NOMO-1 treated with DMSO at 0.1 percent for 48 hours (cell line): ENCODE data around the gene ARID3B.
"Not testable (repeated sequence)": the region's sequence is repeated elsewhere in the genome, so short reads cannot be mapped to it uniquely, and the experiment has no call there.

Source experiments
- DNase-seq: peaks from one replicate; lab custom pipeline; 2025; ENCODE audit not compliant: unreplicated experiment; lab: John Stamatoyannopoulos, UW

ARID3B gene

DNA sequence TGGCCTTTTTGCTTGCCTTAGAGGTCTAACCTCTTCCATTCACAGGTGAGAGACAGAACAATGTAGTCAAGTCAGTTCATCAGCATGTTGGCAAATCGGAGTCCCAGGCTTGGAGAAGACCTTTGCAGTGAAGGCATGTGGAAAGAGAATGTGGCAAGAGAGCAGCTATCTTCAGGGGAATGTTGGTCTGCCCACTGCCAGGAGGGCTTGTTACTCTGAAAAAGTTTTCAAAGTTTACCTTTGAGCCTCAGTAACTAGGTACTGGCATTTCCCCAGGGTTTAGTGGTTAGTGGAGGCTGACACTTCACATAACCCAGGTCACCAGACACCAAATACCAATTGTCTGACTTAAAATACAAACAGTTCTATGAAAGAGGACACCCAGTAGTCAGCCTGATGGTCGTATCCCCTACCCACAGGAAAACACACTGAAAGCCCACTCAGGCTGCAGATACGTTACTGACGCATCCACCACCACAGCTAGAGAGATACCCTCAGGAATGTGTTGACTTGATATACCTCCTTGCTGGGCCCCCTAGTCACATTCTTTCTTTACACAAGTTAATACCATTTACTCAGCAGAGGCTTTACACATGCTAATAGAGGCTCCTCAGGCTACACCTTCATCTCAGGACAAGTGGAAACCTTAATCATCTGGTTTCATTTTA lies 9.7 kb upstream of the ARID3B start:
- no peak for DNase-seq

DNA sequence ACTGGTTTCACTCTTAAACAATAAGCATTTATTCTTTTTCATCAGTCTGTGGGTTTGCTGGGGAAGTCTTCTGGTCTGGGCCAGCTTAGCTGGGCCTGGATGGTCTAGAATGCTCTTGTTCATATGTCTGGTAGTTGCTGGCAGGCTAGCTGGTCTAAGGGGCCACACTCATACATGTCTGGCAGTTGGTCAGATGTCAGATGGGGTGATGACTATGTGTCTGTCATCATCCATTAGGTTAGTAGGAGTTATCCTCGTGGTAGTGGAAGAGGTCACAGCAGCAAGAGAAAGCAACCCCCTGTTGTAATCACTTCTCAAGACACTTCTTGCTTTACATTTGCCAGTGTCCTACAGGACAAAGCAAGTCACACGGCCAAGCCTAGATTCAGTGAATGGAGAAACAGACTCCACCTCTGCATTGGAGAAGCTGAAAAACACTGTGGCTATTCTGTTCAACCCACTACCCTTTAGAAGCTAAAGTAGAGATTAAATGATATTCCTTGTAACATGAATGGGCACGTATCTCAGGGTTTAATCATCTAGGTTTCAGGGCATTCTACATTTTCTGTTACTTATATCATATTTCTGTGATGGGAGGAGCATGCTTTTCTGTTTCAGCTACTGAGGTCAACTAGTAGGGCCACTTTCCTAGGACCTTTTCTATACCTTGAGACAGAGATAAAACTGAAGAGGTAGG lies 5.5 kb upstream of the ARID3B start:
- peak; percentile 10 for DNase-seq

DNA sequence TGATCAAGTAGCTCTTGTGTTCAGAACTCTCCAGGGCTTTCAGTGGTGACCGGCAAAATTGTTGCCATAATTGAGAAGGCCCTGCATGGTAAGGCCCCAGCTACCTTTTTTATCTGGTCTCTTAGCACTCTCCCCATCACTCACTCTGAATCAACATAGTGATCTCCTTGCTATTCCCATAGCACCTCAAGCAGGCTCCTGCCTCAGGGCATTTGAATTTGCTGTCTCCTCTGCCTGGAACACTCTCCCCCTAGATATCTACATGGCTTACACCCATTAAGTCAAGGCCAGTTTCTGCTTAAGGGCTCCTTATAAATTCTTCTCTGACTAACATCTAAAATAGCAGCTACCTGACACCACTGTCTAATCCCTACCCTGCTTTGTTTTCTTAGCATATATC lies 3.3 kb upstream of the ARID3B start:
- DNase-seq: no peak

DNA sequence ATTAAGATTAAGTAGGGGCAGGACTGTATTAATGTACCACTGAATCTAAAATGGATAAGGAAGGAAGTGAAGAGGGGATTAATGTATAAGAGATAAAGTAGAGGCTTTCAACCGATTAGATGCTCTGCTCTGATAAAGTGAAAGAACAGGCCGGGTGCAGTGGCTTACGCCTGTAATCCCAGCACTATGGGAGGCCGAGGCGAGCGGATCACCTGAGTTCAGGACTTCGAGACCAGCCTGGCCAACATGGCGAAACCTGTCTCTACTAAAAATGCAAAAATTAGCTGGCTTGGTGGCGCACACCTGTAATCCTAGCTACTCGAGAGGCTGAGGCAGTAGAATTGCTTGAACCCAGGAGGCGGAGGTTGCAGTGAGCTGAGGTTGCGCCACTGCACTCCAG lies 1.5 kb upstream of the ARID3B start:
- DNase-seq: not testable (repeated sequence)

DNA sequence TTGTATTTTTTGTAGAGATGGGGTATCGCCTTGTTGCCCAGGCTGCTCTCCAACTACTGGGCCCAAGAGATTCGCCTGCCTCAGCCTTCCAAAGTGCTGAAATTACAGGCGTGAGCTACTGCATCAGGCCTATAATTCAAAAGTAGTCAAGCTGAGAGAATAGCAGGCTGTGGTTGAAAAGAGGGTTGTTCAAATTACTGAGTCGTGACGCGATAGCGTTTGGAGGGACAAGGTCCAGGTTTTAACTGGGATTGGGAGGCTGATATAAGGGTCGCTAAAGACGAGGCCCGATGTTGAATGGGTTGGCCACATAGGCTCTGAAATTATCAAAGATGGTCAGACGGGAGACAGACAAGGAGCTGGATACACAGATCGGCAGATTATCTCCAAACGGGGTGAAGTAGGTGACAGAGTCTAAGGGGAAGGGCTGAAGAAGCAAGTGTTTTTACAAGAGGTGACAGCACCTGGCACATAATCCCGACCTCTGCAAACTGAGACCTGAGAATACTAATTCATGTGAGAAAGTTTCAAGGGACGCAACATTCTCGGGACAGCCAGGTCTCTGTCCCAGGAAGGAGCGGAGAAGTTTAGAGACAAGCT lies 759 bp upstream of the ARID3B start:
- peak; percentile 14 for DNase-seq

DNA sequence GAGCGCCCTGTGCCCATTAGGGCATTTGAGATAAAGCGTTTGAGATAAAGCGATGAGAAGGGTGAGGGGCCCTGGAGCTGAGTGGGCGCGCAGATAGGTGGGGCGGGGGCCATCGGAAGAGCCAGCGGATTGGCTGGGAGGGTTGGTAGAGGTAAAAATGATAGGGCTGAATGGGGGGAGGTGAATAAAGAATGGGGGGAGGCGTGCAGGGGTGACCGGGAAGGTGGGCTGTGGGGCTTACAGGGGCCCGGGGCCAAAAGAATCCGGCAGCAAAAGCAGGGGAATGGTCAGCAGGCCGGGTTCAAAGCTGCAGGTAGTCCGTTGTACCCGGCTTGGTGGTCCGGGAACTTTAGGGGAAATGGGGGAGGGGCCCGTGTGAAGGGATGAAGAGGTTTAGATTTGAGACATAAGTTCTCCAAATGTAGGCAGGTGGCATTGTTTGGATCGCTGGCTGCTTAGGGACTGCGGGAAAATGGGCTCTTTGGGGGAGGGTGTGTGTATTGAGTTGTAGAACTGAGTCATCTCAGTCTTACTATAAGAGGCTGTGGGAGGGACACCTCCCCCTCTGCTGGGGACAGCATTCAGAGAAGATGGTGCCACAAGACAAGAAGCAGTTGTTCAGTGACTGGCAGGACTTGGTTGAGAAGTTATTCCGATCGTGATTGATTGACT lies 610 bp downstream of the ARID3B start:
- peak; percentile 44 for DNase-seq

DNA sequence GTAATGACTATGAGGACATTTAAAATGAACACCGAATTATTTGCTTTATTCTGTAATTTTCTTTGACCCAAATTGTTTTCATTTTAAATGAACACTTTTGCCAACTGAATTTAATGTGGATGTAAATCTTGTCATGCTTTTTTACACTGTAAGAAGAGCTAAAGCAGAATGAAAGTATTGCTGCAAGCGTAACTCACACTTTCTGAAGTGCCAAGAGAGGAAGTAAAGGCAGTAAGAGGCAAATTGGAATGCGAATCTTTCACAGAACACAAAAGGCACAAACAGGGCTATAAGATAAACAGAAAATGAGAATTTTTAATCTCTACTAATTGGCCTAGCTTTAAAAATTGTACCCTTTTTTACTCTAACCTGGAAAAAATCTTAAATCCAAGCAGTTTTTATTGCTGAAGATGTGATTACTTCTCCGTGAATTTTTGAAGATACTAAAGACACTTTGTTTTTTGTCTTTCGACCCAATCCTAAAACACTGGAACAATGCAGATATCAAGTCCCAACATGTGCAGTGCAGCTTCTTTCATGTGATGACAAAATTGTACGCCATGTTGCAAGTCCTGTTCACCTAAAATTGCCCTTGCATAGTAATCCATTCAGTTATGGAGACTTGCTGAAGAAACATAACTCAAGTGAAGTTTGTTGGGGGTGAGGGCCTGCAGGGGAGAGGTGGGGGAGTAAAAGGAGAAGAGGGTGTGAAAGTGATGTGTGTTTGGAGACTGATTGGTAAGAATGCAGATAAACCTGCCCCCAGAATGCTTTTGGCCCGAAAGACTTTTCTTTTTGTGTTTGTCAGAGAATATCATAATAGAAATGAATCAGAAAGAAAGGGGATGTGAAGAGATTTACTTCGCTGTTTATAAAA lies 1.4 kb downstream of the ARID3B start:
- peak; percentile 47 for DNase-seq

DNA sequence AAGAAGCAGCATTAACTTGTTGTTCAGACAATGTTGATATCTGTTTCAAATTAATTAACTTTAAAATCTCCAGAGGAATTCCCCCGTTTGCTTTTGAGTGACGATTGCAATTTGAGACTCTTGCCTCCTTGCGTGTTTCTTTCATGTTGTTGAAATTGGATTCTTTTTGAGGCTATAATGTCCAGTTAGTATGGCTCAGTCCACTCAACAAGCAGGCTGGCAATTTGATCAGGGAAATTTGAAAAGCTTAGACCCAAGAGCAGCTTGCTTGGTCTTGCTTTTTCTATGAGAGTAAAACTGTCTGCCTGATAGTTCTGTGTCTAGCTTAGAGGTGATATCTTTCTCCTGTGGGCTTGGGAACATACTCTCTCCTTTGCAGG lies 2.0 kb downstream of the ARID3B start:
- no peak for DNase-seq

DNA sequence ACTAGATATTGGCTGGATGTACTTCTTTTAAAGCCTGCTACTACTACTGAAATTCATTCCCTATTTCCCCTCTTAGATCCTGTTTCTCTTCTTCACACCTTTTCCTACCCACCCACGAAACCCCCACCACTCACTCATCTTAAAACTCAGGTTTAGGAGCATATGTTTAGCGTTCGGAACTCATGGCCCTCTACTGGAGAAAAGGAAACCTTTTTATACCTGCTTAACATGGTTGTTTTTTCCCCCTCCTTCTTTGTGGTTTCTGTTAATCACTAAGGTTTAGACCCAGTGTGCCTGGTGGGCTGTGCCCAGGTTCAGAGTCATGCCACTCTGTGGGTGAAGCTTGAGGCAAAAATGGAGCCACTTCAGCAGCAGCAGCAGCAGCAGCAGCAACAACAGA lies 2.6 kb downstream of the ARID3B start:
- DNase-seq: no peak

DNA sequence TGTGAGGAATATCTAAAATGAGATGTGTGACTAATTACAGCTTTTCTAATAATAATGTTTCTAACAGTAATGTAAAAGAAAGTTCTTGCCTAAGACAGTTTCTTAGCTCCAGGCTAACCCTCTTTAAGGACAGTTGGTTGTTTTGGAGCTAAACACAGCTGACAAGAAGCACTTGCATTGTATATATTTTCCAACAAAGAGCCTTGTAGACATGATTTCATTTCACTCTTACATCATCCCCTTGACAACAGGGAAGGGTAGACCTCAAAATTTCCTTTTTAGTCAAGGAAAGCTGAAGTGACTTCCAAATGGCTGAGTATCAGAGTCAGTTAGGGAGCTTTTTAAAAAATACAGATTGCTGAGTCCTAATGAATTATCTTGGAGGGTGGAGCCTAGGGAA lies 4.1 kb downstream of the ARID3B start:
- DNase-seq: no peak

DNA sequence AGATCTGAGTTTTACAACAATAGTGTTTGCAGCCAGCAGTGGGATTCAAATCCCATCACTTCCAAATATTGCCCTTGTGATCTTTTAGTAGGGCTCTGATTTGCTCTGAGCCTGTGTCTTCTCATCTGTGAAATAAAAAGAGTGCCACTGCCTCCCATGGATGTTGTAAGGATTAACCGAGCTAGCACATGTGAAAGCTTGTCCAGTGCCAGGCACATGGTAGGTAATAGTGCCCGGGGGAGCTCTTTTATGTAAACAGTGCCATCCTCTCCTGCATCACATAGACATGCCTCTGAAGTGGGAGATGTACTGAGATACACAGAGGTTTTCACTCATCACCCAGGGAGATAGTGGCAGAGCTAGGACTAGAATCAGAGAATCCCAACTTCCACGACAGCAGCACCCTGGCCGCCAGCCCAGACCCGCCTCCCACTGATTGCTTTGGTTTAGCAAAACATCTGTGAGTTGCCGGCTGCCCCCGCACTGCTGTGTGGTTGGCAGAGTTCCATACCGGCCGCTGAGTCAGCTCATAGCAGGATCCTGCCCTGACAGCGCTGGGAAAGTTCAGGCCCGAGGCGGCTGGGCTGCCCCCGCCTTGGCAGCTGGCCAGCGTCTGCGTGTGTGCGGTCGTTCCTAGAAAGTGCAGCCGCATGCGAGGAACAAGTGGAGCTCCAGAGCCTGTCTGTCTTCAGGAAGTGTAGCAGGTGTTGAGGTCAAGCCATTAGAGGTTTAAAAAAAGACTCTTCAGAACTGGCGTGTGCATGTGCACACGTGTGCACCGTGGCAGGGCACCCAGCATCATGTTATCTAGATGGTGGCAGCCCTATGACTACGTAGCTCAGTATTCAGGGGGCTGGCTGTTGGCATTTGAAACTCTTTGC lies 5.0 kb downstream of the ARID3B start:
- peak; percentile 84 for DNase-seq

DNA sequence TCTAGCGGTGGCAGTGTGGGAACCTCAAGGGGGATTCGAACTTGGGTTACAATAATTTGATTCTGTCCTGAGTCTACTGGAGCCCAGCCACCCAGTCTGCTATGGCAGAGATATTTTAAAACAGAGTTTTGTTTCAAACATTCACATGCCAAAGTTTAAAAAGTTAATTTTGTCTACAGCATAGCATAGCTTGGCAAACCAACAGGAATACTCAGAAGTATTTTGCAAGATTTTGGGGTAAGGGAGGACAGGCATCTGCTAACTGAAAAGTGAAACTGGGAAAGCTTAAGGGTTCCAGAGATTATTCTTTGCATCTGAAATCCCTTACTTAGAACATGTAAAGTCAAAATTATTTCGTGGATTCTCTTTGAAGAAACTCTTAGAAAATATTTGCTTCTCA lies 6.6 kb downstream of the ARID3B start:
- DNase-seq: no peak

DNA sequence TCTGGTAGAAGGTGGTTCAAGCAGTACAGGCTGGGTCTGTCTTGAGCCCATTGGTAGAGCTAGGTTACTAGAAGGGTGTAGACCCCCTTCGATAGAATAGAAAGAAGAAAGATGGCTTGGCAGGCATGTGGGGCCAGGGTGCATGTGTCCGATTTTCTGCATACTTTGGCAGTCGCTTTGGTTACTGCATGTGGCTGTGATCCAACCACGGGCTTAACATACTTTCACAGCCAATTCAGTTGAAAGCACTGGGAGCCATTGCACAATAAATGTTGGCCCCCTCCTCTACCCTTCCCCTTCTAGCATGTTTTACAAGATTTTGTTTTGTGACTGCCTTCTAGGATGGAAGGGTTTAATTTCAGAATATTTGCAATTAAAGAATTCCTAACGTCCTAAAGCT lies 7.2 kb downstream of the ARID3B start:
- DNase-seq: no peak

DNA sequence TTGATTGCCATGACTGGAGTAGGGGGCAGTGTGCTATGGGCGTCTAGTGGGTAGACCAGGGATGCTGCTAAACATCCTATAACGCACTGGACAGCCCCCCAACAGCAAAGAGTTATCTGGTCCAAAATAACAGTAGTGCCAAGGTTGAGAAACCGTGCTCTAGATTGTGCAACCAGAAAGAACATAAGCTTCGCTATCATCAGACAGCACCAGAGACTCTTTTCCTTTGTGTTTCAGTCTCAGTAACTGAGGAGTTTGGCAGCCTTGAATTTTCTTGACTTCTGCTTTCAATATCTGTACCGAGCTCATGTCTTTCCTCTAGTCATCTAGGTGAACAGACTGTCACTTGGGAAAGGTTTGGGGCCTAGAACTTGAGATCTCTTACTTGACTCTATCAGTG lies 8.8 kb downstream of the ARID3B start:
- DNase-seq: peak; percentile 64

DNA sequence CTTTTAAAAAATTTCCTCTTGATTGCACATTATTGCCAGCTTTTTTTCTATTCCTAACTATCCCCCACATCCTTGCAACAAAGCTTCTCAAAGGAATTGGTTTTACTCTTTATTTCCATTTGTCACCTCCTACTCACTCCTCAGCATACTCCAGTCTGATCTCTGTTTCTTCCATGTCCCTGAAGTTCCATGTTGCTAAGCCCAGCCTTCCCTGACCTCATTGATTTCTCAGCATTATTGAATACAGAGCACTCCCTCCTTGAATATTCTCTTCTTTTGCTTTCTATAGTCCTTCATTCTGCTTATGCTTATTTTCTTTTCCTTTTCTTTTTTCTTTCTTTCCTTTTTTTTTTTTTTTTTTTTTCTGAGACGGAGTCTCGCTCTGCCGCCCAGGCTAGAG lies 10.7 kb downstream of the ARID3B start:
- DNase-seq: no peak

DNA sequence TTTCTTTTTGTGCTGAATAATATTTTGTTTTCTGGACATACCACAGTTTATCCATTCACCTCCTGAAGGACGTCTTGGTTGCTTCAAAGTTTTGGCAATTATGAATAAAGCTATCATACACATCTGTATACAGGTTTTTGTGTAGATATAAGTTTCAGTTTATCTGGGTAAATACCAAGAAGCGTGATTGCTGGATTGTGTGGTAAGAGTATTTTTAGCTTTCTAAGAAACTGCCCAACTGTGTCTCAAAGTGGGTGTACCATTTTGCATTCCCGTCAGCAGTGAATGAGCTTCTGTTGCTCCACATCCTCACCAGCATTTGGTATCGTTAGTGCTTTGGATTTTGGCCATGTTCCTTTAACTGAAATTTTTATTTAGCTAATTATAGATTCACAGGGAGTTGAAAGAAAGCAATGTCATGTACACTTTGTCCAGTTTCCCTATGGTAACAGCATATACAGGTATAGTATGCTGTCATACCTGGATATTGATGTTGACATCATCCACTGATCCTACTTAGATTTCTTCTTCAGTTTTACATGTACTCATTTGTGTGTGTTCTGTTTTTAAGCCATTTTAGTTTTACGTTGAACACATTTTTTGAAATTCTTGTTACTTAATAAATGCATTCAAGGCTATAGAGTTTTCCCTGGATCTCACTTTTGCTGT lies 11.9 kb downstream of the ARID3B start:
- no peak for DNase-seq

DNA sequence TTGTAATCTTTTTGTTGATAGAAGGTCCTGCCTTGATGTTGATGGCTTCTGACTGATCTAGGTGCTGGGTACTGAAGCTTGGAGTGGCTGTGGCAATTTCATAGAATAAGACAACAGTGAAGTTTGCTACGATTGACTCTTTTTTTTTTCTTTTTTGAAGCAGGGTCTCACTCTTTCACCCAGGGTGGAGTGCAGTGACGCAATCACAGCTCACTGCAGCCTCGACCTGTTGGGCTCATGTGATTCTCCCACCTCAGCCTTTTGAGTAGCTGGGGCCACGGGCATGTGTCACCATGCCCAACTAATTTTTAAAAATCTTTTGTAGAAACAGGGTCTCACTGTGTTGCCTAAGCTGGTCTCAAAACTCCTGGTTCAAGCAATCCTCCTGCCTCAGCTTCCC lies 14.2 kb downstream of the ARID3B start:
- DNase-seq: no peak

DNA sequence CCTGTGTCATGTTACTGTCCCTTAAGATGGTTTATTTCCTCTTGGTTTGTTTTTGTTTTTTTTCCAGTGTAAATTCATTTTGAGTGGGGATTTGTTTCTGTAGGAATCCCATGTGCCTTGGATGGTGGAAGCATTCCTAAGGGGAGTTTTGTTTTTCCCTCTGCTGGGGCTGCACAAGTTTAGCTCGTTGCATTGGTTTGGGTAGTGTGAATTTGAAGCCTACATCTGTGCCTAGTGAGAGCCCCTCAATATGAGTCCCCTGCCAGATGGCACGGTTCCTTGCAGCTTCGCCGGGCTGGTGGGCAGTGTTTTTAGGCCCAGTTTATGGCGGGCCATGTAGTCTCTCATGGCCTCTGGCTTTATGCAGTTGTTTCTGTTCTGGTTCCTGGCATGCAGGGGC lies 17.7 kb downstream of the ARID3B start:
- DNase-seq: no peak

DNA sequence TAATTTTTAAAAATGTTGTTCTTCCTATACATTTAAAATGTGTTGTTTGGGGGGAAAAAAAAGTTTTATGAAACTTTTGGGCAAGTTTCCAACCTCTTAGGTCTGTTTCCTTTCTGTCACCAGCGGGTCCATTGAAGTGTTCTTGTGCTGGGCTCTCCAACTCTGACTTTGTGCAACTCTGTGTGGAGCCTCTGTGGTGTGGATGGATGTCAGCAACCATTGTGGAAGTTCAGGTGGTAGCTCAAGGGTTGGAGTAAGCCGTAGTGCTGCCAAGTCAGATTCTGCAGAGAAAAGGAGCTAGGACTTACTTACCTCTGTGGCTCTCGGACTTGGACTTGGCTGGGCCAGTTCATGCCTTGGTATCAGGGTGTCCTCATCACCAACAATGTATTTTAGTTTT lies 22.4 kb downstream of the ARID3B start:
- no peak for DNase-seq

DNA sequence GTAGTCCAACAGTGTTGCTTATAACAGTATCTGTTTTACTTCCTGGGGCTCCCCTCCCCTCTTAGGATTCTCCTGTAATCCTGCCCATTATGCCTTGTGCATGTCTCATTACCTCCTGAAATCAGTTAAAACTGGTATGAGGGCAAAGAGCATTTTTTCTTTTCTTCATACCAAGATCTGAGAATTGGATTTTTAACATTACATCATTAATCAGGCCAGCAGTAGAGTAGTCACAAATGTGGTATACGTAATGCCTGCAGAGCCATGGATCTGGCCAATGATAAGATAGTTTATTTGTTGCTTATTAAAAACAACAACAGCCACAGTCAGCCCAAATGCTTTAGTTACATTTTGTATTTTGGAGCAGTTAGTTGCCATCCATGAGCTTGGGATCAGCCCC lies 23.2 kb downstream of the ARID3B start:
- DNase-seq: no peak
